GM12878 (cell line): ENCODE results near the gene ZDHHC3. TPM values are rescaled to one million over a fixed set of nuclear protein-coding genes. Genes with fewer than 3 reads are reported as not detected.

ENCODE experiments used
- CREM ChIP-seq: IDR thresholded peaks from 2 replicates; pipeline ENCODE4 v1.6.1; 2014; ENCODE audit warnings: antibody characterized with exemption, low read depth
- FOXM1 ChIP-seq: IDR thresholded peaks from 2 replicates; pipeline ENCODE4 v1.6.1; 2012; ENCODE audit warnings: low read depth, mild to moderate bottlenecking, inconsistent platforms, low read length, moderate library complexity
- NFIC ChIP-seq: IDR thresholded peaks from 2 replicates; pipeline ENCODE4 v1.6.1; 2012; ENCODE audit warnings: low read depth, mild to moderate bottlenecking, inconsistent platforms, low read length, moderate library complexity
- NFYA ChIP-seq: IDR thresholded peaks from 2 replicates; pipeline ENCODE4 v1.6.1; 2011; ENCODE audit warnings: low read depth, mild to moderate bottlenecking, low read length, improper control_type of control experiment, borderline replicate concordance
- SMAD1 ChIP-seq: fragments of 450-650 bp; IDR thresholded peaks from 2 replicates; pipeline ENCODE4 v1.6.1; 2018; ENCODE audit warnings: mild to moderate bottlenecking, low read depth; ENCODE audit not compliant: partially characterized antibody
- SPI1 ChIP-seq: IDR thresholded peaks from 2 replicates; pipeline ENCODE4 v1.6.1; 2011; ENCODE audit warnings: low read depth, mild to moderate bottlenecking, low read length, moderate library complexity, borderline replicate concordance; ENCODE audit not compliant: insufficient read depth
- TAF1 ChIP-seq: IDR thresholded peaks from 2 replicates; pipeline ENCODE4 v1.6.1; 2011; ENCODE audit warnings: mild to moderate bottlenecking, low read depth, low read length, borderline replicate concordance
- ZNF274 ChIP-seq: IDR thresholded peaks from one replicate; pipeline ENCODE4 v1.8.0; 2011; ENCODE audit not compliant: insufficient read length, insufficient read depth
- ZNF622 ChIP-seq: fragments of 450-650 bp; IDR thresholded peaks from 2 replicates; pipeline ENCODE4 v1.6.1; 2017; ENCODE audit warnings: mild to moderate bottlenecking, inconsistent platforms
- polyA plus RNA-seq, 11 experiments: library from polyadenylated mRNA; depleted of rRNA in 4 of 11; unstranded in 6 of 11; stranded (reverse) in 5 of 11; fragments of >200 nt; fragmentation: Nextera tagmentation in 4 of 11; fragmentation: Illumina TruSeq in 1 of 11; extraction: Ambion mirVana in 4 of 11; extraction: Trizol in 1 of 11; gene quantifications; 1 replicate in 1 of 11; 2 replicates in 10 of 11; pipeline versions ENCODE4 v1.2.1 to v1.2.3, GENCODE V29; 2011 to 2016; ENCODE audit warnings: inconsistent platforms in 2 of 11, missing spikeins in 2 of 11, low read depth in 1 of 11
- total RNA-seq, 4 experiments: library from RNA; depleted of rRNA in 3 of 4; stranded (reverse); fragments of >200 nt in 3 of 4; fragmentation: Illumina TruSeq in 1 of 4; extraction: Trizol in 1 of 4; gene quantifications; 2 replicates each; pipeline versions ENCODE4 v1.2.1 to v1.2.3, GENCODE V29; 2013 to 2021
- TF ChIP-seq, protein P1 (sequence below): fragments of 450-650 bp; IDR thresholded peaks from 2 replicates; pipeline ENCODE4 v1.6.1; 2016; ENCODE audit warnings: mild to moderate bottlenecking
- TF ChIP-seq, protein P2 (sequence below): fragments of 450-650 bp; IDR thresholded peaks from 2 replicates; pipeline ENCODE4 v1.6.1; 2017; ENCODE audit warnings: mild to moderate bottlenecking, moderate library complexity
- TF ChIP-seq, protein P3 (sequence below): fragments of 150-350 bp; IDR thresholded peaks from 2 replicates; pipeline ENCODE4 v1.6.1; 2014; ENCODE audit warnings: mild to moderate bottlenecking, low read depth, low read length

ZDHHC3 gene
- total and polyA plus RNA-seq, 10 of the 15 experiments (the other 5 are each of a cell fraction or from before 2014, with no cell fraction given) = 6.8 to 79.1 (median 40.8) TPM

DNA sequence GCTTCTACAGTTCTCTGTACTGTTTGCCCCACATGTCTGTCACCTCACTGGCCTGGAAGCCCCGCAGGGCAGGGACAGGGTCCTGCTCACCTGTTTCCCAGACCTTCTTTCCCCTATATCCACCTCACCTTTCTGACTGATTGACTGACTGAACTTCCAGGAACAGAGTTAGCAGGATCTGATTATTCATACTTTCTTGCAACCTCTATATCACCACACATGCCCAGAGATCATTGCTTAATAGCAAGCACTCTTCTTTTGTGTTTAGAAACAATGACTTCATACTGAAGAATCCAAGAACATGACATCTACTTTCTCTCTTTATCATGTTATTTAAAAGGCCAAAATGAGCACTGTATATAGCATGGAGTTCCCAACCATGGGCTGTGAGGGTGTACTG lies 32.1 kb upstream of the ZDHHC3 start (continued):
- no peak for TF ChIP-seq SMAD1
- TF ChIP-seq, protein P1, sequence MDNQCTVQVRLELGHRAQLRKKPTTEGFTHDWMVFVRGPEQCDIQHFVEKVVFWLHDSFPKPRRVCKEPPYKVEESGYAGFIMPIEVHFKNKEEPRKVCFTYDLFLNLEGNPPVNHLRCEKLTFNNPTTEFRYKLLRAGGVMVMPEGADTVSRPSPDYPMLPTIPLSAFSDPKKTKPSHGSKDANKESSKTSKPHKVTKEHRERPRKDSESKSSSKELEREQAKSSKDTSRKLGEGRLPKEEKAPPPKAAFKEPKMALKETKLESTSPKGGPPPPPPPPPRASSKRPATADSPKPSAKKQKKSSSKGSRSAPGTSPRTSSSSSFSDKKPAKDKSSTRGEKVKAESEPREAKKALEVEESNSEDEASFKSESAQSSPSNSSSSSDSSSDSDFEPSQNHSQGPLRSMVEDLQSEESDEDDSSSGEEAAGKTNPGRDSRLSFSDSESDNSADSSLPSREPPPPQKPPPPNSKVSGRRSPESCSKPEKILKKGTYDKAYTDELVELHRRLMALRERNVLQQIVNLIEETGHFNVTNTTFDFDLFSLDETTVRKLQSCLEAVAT = no peak
- no peak for TF ChIP-seq TAF1
- TF ChIP-seq ZNF274 = no peak
- TF ChIP-seq, protein P2, sequence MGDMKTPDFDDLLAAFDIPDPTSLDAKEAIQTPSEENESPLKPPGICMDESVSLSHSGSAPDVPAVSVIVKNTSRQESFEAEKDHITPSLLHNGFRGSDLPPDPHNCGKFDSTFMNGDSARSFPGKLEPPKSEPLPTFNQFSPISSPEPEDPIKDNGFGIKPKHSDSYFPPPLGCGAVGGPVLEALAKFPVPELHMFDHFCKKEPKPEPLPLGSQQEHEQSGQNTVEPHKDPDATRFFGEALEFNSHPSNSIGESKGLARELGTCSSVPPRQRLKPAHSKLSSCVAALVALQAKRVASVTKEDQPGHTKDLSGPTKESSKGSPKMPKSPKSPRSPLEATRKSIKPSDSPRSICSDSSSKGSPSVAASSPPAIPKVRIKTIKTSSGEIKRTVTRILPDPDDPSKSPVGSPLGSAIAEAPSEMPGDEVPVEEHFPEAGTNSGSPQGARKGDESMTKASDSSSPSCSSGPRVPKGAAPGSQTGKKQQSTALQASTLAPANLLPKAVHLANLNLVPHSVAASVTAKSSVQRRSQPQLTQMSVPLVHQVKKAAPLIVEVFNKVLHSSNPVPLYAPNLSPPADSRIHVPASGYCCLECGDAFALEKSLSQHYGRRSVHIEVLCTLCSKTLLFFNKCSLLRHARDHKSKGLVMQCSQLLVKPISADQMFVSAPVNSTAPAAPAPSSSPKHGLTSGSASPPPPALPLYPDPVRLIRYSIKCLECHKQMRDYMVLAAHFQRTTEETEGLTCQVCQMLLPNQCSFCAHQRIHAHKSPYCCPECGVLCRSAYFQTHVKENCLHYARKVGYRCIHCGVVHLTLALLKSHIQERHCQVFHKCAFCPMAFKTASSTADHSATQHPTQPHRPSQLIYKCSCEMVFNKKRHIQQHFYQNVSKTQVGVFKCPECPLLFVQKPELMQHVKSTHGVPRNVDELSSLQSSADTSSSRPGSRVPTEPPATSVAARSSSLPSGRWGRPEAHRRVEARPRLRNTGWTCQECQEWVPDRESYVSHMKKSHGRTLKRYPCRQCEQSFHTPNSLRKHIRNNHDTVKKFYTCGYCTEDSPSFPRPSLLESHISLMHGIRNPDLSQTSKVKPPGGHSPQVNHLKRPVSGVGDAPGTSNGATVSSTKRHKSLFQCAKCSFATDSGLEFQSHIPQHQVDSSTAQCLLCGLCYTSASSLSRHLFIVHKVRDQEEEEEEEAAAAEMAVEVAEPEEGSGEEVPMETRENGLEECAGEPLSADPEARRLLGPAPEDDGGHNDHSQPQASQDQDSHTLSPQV = no peak
- no peak for TF ChIP-seq NFIC
- no peak for TF ChIP-seq CREM
- TF ChIP-seq SPI1 = no peak
- TF ChIP-seq FOXM1 = no peak
- no peak for TF ChIP-seq ZNF622
- no peak for TF ChIP-seq NFYA
- TF ChIP-seq, protein P3, sequence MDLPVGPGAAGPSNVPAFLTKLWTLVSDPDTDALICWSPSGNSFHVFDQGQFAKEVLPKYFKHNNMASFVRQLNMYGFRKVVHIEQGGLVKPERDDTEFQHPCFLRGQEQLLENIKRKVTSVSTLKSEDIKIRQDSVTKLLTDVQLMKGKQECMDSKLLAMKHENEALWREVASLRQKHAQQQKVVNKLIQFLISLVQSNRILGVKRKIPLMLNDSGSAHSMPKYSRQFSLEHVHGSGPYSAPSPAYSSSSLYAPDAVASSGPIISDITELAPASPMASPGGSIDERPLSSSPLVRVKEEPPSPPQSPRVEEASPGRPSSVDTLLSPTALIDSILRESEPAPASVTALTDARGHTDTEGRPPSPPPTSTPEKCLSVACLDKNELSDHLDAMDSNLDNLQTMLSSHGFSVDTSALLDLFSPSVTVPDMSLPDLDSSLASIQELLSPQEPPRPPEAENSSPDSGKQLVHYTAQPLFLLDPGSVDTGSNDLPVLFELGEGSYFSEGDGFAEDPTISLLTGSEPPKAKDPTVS = no peak
- TF ChIP-seq, all 136 proteins: peak for 0
